HepG2 (cell line): Measurements from ENCODE around the gene LGALS3. TPM values are rescaled to one million over a fixed set of nuclear protein-coding genes. Genes with fewer than 3 reads are reported as not detected.
A peak's percentile ranks its signal among the peaks of the same experiment; 100 is the strongest.

Experiments
- EED ChIP-seq: sonication (generic); formaldehyde crosslinking; IDR thresholded peaks from 2 replicates; pipeline ENCODE4 v1.5.0; 2020; ENCODE audit warnings: mild to moderate bottlenecking, missing genetic modification reagents
- HNRNPL ChIP-seq: fragments of 200-400 bp; formaldehyde crosslinking; IDR thresholded peaks from 2 replicates; pipeline ENCODE4 v1.6.1; 2017; ENCODE audit warnings: mild to moderate bottlenecking, low read depth, low read length
- KDM2A ChIP-seq: sonication (generic); formaldehyde crosslinking; IDR thresholded peaks from 2 replicates; pipeline ENCODE4 v1.4.0; 2020; ENCODE audit warnings: low read depth, missing genetic modification reagents, borderline replicate concordance
- NR2C2 ChIP-seq: sonication (generic); formaldehyde crosslinking; IDR thresholded peaks from 2 replicates; pipeline ENCODE4 v1.4.0; 2020; ENCODE audit warnings: missing genetic modification reagents, mild to moderate bottlenecking, moderate library complexity, borderline replicate concordance
- NR2F6 ChIP-seq, 2 experiments: IDR thresholded peaks; 2 replicates each; pipeline ENCODE4 v1.6.1; 2016; ENCODE audit warnings: antibody characterized with exemption in 1 of 2, mild to moderate bottlenecking in 1 of 2
- POLR2A ChIP-seq, 2 experiments: IDR thresholded peaks; 2 replicates each; pipeline ENCODE4 v1.6.1; 2011; ENCODE audit warnings: low read depth in 2 of 2, low read length in 2 of 2, mild to moderate bottlenecking in 1 of 2, moderate library complexity in 1 of 2; ENCODE audit not compliant: insufficient read depth in 1 of 2
- RFXAP ChIP-seq: sonication (generic); formaldehyde crosslinking; IDR thresholded peaks from 2 replicates; pipeline ENCODE4 v1.4.0; 2020; ENCODE audit warnings: missing genetic modification reagents, borderline replicate concordance
- SMAD3 ChIP-seq: sonication (generic); formaldehyde crosslinking; IDR thresholded peaks from 2 replicates; pipeline ENCODE4 v1.4.0; 2020; ENCODE audit warnings: missing genetic modification reagents
- ZFP37 ChIP-seq: sonication (generic); formaldehyde crosslinking; IDR thresholded peaks from 2 replicates; pipeline ENCODE4 v1.4.0; 2020; ENCODE audit warnings: missing genetic modification reagents, borderline replicate concordance
- ZNF292 ChIP-seq: sonication (generic); formaldehyde crosslinking; IDR thresholded peaks from 2 replicates; pipeline ENCODE4 v1.8.1; 2022; ENCODE audit warnings: mild to moderate bottlenecking, low read depth, missing genetic modification reagents, borderline replicate concordance
- ZNF572 ChIP-seq: sonication (generic); formaldehyde crosslinking; IDR thresholded peaks from 2 replicates; pipeline ENCODE4 v1.5.1; 2020; ENCODE audit warnings: mild to moderate bottlenecking, missing genetic modification reagents
- ZNF644 ChIP-seq: IDR thresholded peaks from 2 replicates; pipeline ENCODE4 v1.6.1; 2016; ENCODE audit warnings: low read depth
- ZNF782 ChIP-seq: sonication (generic); formaldehyde crosslinking; IDR thresholded peaks from 2 replicates; pipeline ENCODE4 v1.4.0; 2020; ENCODE audit warnings: missing genetic modification reagents, mild to moderate bottlenecking, borderline replicate concordance
- polyA plus RNA-seq, 8 experiments: library from polyadenylated mRNA; depleted of rRNA in 3 of 8; stranded (reverse) in 7 of 8; unstranded in 1 of 8; fragments of >200 nt; fragmentation: Illumina TruSeq in 4 of 8; extraction: Trizol in 4 of 8; gene quantifications; 2 replicates each; pipeline versions ENCODE4 v1.2.1 to v1.2.3, GENCODE V29; 2011 to 2016; ENCODE audit warnings: low read depth in 4 of 8, missing spikeins in 1 of 8, mixed read lengths in 1 of 8; ENCODE audit not compliant: insufficient read depth in 1 of 8
- total RNA-seq, 5 experiments: library from RNA; depleted of rRNA; stranded (reverse); fragments of >200 nt; fragmentation: Illumina TruSeq; extraction: Trizol; gene quantifications; 2 replicates each; pipeline ENCODE4 v1.2.3, GENCODE V29; 2016; ENCODE audit warnings: low read depth in 1 of 5
- TF ChIP-seq, protein P1 (sequence below): sonication (generic); formaldehyde crosslinking; IDR thresholded peaks from 2 replicates; pipeline ENCODE4 v1.8.0; 2022; ENCODE audit warnings: mild to moderate bottlenecking, missing genetic modification reagents; ENCODE audit not compliant: insufficient replicate concordance
- TF ChIP-seq, protein P2 (sequence below): sonication (generic); formaldehyde crosslinking; IDR thresholded peaks from 2 replicates; pipeline ENCODE4 v1.4.0; 2020; ENCODE audit warnings: missing genetic modification reagents
- TF ChIP-seq, protein P3 (sequence below): sonication (generic); formaldehyde crosslinking; IDR thresholded peaks from 2 replicates; pipeline ENCODE4 v1.4.0; 2020; ENCODE audit warnings: mild to moderate bottlenecking, missing genetic modification reagents
- TF ChIP-seq, protein P4 (sequence below): IDR thresholded peaks from 2 replicates; pipeline ENCODE4 v1.4.0; 2020; ENCODE audit warnings: mild to moderate bottlenecking, missing genetic modification reagents
- TF ChIP-seq, protein P5 (sequence below): sonication (generic); formaldehyde crosslinking; IDR thresholded peaks from 2 replicates; pipeline ENCODE4 v1.5.0; 2020; ENCODE audit warnings: missing genetic modification reagents

The LGALS3 gene
- total and polyA plus RNA-seq, 2 of the 13 experiments (the other 11 are each of a cell fraction or from before 2014, with no cell fraction given), result 5.0 to 97.4 TPM

DNA sequence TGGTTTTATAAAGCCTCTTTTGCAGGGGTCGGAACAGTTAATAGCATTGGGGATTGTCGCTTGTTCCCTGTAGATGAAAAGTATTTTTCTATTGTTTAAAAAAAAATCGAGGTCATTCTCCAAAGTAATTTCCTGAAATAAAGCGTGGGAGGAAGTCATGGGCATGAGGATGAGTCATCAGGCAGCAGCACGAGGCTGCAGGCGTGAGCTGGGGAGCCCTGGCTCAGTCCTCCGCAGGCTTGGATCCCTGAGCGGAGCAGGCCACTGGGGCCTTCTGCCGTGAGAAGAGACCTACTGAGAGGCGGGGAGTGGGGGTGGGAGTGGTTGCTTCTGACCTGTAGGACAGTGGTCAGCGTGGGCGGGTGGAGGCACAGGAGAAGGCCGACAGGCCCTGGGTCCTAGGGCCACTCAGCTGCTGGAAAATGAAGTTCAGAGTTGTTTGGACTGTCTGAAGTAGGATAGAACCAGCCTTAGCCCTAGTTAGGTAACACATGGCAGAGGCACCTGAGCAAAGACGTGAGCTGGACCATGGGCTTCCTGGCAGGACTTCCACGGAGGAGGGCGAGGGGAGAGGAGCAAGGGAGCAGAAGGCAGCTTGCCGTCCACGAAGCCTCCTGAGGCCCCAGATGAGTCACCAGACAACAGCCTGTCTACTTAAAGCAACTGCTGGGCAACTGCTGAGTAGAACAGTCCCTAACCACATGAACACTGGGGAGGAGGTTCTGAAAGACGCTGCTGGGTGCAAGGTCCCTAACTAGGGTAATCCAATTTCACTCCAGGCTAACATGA, 21.1 kb upstream of the LGALS3 start (continued):
- TF ChIP-seq, protein P1, sequence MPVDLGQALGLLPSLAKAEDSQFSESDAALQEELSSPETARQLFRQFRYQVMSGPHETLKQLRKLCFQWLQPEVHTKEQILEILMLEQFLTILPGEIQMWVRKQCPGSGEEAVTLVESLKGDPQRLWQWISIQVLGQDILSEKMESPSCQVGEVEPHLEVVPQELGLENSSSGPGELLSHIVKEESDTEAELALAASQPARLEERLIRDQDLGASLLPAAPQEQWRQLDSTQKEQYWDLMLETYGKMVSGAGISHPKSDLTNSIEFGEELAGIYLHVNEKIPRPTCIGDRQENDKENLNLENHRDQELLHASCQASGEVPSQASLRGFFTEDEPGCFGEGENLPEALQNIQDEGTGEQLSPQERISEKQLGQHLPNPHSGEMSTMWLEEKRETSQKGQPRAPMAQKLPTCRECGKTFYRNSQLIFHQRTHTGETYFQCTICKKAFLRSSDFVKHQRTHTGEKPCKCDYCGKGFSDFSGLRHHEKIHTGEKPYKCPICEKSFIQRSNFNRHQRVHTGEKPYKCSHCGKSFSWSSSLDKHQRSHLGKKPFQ (CRISPR knock-in tag), result peak; percentile 76
- TF ChIP-seq, protein P2, sequence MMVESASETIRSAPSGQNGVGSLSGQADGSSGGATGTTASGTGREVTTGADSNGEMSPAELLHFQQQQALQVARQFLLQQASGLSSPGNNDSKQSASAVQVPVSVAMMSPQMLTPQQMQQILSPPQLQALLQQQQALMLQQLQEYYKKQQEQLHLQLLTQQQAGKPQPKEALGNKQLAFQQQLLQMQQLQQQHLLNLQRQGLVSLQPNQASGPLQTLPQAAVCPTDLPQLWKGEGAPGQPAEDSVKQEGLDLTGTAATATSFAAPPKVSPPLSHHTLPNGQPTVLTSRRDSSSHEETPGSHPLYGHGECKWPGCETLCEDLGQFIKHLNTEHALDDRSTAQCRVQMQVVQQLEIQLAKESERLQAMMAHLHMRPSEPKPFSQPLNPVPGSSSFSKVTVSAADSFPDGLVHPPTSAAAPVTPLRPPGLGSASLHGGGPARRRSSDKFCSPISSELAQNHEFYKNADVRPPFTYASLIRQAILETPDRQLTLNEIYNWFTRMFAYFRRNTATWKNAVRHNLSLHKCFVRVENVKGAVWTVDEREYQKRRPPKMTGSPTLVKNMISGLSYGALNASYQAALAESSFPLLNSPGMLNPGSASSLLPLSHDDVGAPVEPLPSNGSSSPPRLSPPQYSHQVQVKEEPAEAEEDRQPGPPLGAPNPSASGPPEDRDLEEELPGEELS, result peak; percentile 71
- TF ChIP-seq SMAD3 (CRISPR knock-in tag), result no peak
- TF ChIP-seq, protein P3, sequence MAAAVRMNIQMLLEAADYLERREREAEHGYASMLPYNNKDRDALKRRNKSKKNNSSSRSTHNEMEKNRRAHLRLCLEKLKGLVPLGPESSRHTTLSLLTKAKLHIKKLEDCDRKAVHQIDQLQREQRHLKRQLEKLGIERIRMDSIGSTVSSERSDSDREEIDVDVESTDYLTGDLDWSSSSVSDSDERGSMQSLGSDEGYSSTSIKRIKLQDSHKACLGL (CRISPR knock-in tag), result peak; percentile 39; the same call in 1 of the 2 replicates
- peak; percentile 87; the same call in 1 of the 2 replicates for TF ChIP-seq ZNF572 (CRISPR knock-in tag)
- TF ChIP-seq ZFP37, result peak; percentile 81; the same call in 1 of the 2 replicates
- peak; percentile 30; the same call in 1 of the 2 replicates for TF ChIP-seq NR2C2 (CRISPR knock-in tag)
- 0 out of 2 replicates have a peak, but pooled peaks have one; percentile 19 for TF ChIP-seq HNRNPL
- peak; percentile 64 to 79 for TF ChIP-seq POLR2A (IDR thresholded peaks at IDR 0.05; ENCODE audit: insufficient read depth in 1 of 2, low read depth in 2 of 2, low read length in 2 of 2)
- TF ChIP-seq, protein P4, sequence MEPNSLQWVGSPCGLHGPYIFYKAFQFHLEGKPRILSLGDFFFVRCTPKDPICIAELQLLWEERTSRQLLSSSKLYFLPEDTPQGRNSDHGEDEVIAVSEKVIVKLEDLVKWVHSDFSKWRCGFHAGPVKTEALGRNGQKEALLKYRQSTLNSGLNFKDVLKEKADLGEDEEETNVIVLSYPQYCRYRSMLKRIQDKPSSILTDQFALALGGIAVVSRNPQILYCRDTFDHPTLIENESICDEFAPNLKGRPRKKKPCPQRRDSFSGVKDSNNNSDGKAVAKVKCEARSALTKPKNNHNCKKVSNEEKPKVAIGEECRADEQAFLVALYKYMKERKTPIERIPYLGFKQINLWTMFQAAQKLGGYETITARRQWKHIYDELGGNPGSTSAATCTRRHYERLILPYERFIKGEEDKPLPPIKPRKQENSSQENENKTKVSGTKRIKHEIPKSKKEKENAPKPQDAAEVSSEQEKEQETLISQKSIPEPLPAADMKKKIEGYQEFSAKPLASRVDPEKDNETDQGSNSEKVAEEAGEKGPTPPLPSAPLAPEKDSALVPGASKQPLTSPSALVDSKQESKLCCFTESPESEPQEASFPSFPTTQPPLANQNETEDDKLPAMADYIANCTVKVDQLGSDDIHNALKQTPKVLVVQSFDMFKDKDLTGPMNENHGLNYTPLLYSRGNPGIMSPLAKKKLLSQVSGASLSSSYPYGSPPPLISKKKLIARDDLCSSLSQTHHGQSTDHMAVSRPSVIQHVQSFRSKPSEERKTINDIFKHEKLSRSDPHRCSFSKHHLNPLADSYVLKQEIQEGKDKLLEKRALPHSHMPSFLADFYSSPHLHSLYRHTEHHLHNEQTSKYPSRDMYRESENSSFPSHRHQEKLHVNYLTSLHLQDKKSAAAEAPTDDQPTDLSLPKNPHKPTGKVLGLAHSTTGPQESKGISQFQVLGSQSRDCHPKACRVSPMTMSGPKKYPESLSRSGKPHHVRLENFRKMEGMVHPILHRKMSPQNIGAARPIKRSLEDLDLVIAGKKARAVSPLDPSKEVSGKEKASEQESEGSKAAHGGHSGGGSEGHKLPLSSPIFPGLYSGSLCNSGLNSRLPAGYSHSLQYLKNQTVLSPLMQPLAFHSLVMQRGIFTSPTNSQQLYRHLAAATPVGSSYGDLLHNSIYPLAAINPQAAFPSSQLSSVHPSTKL (CRISPR knock-in tag), result peak; percentile 72
- TF ChIP-seq ZNF644, result peak; percentile 9; the same call in 1 of the 2 replicates
- peak; percentile 47; the same call in 1 of the 2 replicates for TF ChIP-seq KDM2A (CRISPR knock-in tag)
- TF ChIP-seq, protein P5, sequence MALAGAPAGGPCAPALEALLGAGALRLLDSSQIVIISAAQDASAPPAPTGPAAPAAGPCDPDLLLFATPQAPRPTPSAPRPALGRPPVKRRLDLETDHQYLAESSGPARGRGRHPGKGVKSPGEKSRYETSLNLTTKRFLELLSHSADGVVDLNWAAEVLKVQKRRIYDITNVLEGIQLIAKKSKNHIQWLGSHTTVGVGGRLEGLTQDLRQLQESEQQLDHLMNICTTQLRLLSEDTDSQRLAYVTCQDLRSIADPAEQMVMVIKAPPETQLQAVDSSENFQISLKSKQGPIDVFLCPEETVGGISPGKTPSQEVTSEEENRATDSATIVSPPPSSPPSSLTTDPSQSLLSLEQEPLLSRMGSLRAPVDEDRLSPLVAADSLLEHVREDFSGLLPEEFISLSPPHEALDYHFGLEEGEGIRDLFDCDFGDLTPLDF (CRISPR knock-in tag), result 0 out of 2 replicates have a peak, but pooled peaks have one; percentile 41
- TF ChIP-seq EED (CRISPR knock-in tag), result no peak; the same call in 1 of the 2 replicates
- TF ChIP-seq ZNF292, result peak; percentile 89
- no peak for TF ChIP-seq NR2F6 (IDR thresholded peaks at IDR 0.05)
- peak; percentile 65 for TF ChIP-seq NR2F6 (CRISPR knock-in tag; IDR thresholded peaks at IDR 0.05)
- TF ChIP-seq ZNF782, result 0 out of 2 replicates have a peak, but pooled peaks have one; percentile 42
- peak; percentile 63; the same call in 1 of the 2 replicates for TF ChIP-seq RFXAP (CRISPR knock-in tag)
